ENCODE data around the gene CD34.

- TF ChIP-seq CTCF (IDR thresholded peaks at IDR 0.05) (no peak), POLR2A (IDR thresholded peaks at IDR 0.05) (no peak), EP300 (IDR thresholded peaks at IDR 0.05) (no peak)
Observed at GRCh38 chr1:207841293-207841692, 69.6 kb downstream of the CD34 start.
